ENCODE data around the gene NFYB. TPM values are rescaled to one million over a fixed set of nuclear protein-coding genes. Genes with fewer than 3 reads are reported as not detected.
"Not testable (repeated sequence)": the region's sequence is repeated elsewhere in the genome, so short reads cannot be mapped to it uniquely, and the experiment has no call there.

NFYB gene
- total RNA-seq, 1 donor from 2014 or later = 100 TPM

GRCh38 chr12:104115587-104115975 lies 22.4 kb downstream of the NFYB start:
- Mint-ChIP-seq H3K9me3 (no peaks in the 10 kb centered on the region), H3K27ac (no peak overlapping the region), H3K4me3 (no peak overlapping the region), H3K27me3 (ENCODE audit: insufficient read depth, low read depth) (no peaks in the 10 kb centered on the region), H3K4me1 (no peaks in the 10 kb centered on the region), H3K36me3 (peaks cover 8% of the 10 kb centered on the region)
- Histone ChIP-seq H3F3A (ENCODE audit: low read depth) (peaks cover 20% of the 10 kb centered on the region), H3K27ac (no peak overlapping the region), H3K4me1 (no peaks in the 10 kb centered on the region), H3K79me2 (ENCODE audit: low read depth) (no peaks in the 10 kb centered on the region), H3K9me3 (ENCODE audit: low read depth) (no peaks in the 10 kb centered on the region), H3K9ac (no peak overlapping the region), H3K4me2 (no peak overlapping the region), H2AFZ (replicated peaks) (no peak overlapping the region), H4K20me1 (ENCODE audit: low read depth) (peaks cover 5% of the 10 kb centered on the region), H3K36me3 (peaks cover 17% of the 10 kb centered on the region), H3K27me3 (no peaks in the 10 kb centered on the region), H3K4me3 (no peak overlapping the region)
- DNase-seq (ENCODE audit: low spot score) = no peak
- TF ChIP-seq CTCF (IDR thresholded peaks at IDR 0.05) (no peak), EZH2 (IDR thresholded peaks at IDR 0.05) (no peak), EZH2phosphoT487 (IDR thresholded peaks at IDR 0.05) (no peak)

- not testable (repeated sequence) for H3K27ac Mint-ChIP-seq; H3K27me3 Mint-ChIP-seq (ENCODE audit: insufficient read depth, low read depth)
These were observed 23.0 kb downstream of the NFYB start for GRCh38 chr12:104114834-104115586.

GRCh38 chr12:104109446-104110271 lies 28.4 kb downstream of the NFYB start:
- no peak for DNase-seq (ENCODE audit: low spot score)
- no peaks in the 10 kb centered on the region for H3K36me3 ChIP-seq
- H3K4me3 ChIP-seq = no peak overlapping the region
- H3K9me3 ChIP-seq (ENCODE audit: low read depth) = no peaks in the 10 kb centered on the region
- H2AFZ ChIP-seq (replicated peaks) = no peak overlapping the region
- H4K20me1 ChIP-seq (ENCODE audit: low read depth) = no peaks in the 10 kb centered on the region
- H3K4me1 ChIP-seq = no peaks in the 10 kb centered on the region
- Mint-ChIP-seq H3K4me1 (no peaks in the 10 kb centered on the region), H3K27ac (no peak overlapping the region), H3K27me3 (ENCODE audit: insufficient read depth, low read depth) (no peaks in the 10 kb centered on the region), H3K4me3 (no peak overlapping the region), H3K9me3 (no peaks in the 10 kb centered on the region), H3K36me3 (no peaks in the 10 kb centered on the region)
- TF ChIP-seq EZH2 (IDR thresholded peaks at IDR 0.05) = no peak
- no peak for TF ChIP-seq CTCF (IDR thresholded peaks at IDR 0.05)
- no peak for TF ChIP-seq EZH2phosphoT487 (IDR thresholded peaks at IDR 0.05)
- peaks cover 21% of the 10 kb centered on the region for H3F3A ChIP-seq (ENCODE audit: low read depth)
- H3K27ac ChIP-seq = no peak overlapping the region
- H3K9ac ChIP-seq = no peak overlapping the region
- no peaks in the 10 kb centered on the region for H3K27me3 ChIP-seq
- no peaks in the 10 kb centered on the region for H3K79me2 ChIP-seq (ENCODE audit: low read depth)
- H3K4me2 ChIP-seq = no peak overlapping the region

More at GRCh38 chr12:104114834-104115586, 23.0 kb downstream of the NFYB start:
- peaks cover 14% of the 10 kb centered on the region for H3K36me3 ChIP-seq
- H3K9me3 Mint-ChIP-seq; H3K36me3 Mint-ChIP-seq; H4K20me1 ChIP-seq (ENCODE audit: low read depth); H3K79me2 ChIP-seq (ENCODE audit: low read depth); H2AFZ ChIP-seq (replicated peaks); H3K4me2 ChIP-seq; H3K4me3 ChIP-seq; H3K9ac ChIP-seq; H3K4me1 ChIP-seq; H3K27ac ChIP-seq; H3K4me3 Mint-ChIP-seq; H3K9me3 ChIP-seq (ENCODE audit: low read depth); H3K27me3 ChIP-seq; H3K4me1 Mint-ChIP-seq; DNase-seq (ENCODE audit: low spot score): not testable (repeated sequence)
- peaks cover 25% of the 10 kb centered on the region for H3F3A ChIP-seq (ENCODE audit: low read depth)
